ENCODE measurements around the gene FAF2.

DNA sequence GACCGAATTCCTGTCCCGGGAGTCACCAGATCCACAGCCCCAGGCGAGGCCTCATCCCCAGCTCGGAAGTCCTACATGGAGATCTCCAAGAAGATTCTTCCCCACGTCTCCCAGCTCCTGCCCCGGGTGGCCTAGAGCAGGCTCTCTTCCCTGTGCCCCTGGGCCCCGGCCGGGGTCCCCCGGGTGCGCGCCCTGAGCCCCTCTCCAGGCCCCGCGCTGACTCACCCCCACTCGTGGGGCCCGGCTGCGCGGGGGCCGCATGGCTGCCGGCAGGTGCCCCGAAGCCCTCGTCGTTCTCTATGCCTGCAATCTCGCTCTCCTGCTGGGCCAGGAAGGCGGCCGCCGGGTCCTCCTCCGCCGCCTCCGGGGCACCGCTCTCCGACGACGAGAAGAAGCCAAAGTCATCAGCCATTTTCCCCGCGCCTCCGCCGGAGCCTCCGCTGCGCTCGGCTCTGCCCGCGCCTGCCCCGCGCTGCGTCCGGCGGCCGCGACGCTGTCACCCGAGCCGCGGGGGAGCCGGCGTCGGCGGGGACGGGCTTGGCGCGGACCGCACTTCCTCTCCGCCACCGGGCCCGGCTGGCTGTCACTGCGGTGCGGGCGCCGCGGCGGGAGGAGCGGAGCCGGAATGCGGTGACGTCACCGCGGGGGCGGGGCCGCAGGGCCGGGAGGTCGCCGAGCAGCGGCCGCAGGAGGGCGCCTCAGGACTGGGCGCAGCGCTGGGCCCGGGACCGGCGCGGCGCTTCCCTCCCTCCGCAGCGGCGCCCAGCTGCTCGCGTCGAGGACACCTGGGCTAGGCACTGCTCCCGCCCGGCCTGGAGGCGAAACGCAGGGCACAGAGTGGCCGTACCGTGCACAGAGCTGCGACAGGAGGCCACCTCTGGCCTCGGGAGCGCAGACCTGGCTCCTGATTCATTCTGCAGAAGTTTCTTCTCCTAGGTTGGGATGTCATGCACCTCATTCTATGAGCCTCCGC lies 31.9 kb upstream of the FAF2 start, which contains the start of gene CLTB:
- TF ChIP-seq, protein P1, sequence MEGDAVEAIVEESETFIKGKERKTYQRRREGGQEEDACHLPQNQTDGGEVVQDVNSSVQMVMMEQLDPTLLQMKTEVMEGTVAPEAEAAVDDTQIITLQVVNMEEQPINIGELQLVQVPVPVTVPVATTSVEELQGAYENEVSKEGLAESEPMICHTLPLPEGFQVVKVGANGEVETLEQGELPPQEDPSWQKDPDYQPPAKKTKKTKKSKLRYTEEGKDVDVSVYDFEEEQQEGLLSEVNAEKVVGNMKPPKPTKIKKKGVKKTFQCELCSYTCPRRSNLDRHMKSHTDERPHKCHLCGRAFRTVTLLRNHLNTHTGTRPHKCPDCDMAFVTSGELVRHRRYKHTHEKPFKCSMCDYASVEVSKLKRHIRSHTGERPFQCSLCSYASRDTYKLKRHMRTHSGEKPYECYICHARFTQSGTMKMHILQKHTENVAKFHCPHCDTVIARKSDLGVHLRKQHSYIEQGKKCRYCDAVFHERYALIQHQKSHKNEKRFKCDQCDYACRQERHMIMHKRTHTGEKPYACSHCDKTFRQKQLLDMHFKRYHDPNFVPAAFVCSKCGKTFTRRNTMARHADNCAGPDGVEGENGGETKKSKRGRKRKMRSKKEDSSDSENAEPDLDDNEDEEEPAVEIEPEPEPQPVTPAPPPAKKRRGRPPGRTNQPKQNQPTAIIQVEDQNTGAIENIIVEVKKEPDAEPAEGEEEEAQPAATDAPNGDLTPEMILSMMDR (IDR thresholded peaks at IDR 0.05; ENCODE audit: borderline replicate concordance, extremely low read depth, low read length, poor library complexity, severe bottlenecking) = peak; percentile 92
- no peak for TF ChIP-seq EZH2 (IDR thresholded peaks at IDR 0.05; ENCODE audit: borderline replicate concordance, low read depth, low read length, severe bottlenecking)
